PC-9 (cell line): ENCODE results near the gene VGLL4. TPM values are rescaled to one million over a fixed set of nuclear protein-coding genes. Genes with fewer than 3 reads are reported as not detected.

Source experiments
- BruUV-seq: library from RNA; stranded (reverse); fragments of 400-500 nt; replicated peaks from 2 replicates; lab custom pipeline; 2021; lab: Mats Ljungman, UMichigan
- CTCF ChIA-PET: fragments of 300-600 bp; sonication (Branson Sonifier 250); formaldehyde crosslinking; loops from one replicate; lab custom pipeline; 2022; ENCODE audit warnings: antibody characterized with exemption; lab: Charles Lee
- POLR2A ChIA-PET: fragments of 300-600 bp; sonication (Branson Sonifier 250); formaldehyde crosslinking; loops from one replicate; lab custom pipeline; 2022; ENCODE audit warnings: antibody characterized with exemption; ENCODE audit not compliant: unreplicated experiment; lab: Charles Lee
- DNase-seq, 2 experiments: peaks; one replicate each; pipeline versions ENCODE4 v3.0.0 to v3.0.0-alpha.2; 2015 to 2022; ENCODE audit warnings: mixed read lengths in 1 of 2
- H2AFZ ChIP-seq: fragments of 200-600 bp; sonication (generic); 2 replicates; pipeline ENCODE4 v1.8.1; 2017; ENCODE audit warnings: antibody characterized with exemption
- H3F3A ChIP-seq: fragments of 200-600 bp; sonication (generic); 2 replicates; pipeline ENCODE4 v1.8.1; 2017; ENCODE audit warnings: antibody characterized with exemption, mild to moderate bottlenecking, low read depth; ENCODE audit not compliant: insufficient read depth
- H3K27ac ChIP-seq: fragments of 200-600 bp; sonication (generic); 2 replicates; pipeline ENCODE4 v1.6.1; 2016; ENCODE audit warnings: mixed run types
- H3K27me3 ChIP-seq: fragments of 200-600 bp; sonication (generic); 2 replicates; pipeline ENCODE4 v1.6.1; 2016; ENCODE audit warnings: low read depth, mixed run types; ENCODE audit not compliant: insufficient read depth
- H3K36me3 ChIP-seq: fragments of 200-600 bp; sonication (generic); 2 replicates; pipeline ENCODE4 v1.6.1; 2016; ENCODE audit warnings: low read depth, mixed run types
- H3K4me1 ChIP-seq: fragments of 200-600 bp; sonication (generic); replicated peaks from 2 replicates; pipeline ENCODE4 v1.6.1; 2016; ENCODE audit warnings: mixed run types; ENCODE audit not compliant: insufficient read depth
- H3K4me2 ChIP-seq: fragments of 200-600 bp; sonication (generic); 2 replicates; pipeline ENCODE4 v1.6.1; 2017; ENCODE audit warnings: mixed run types
- H3K4me3 ChIP-seq: fragments of 200-600 bp; sonication (generic); 2 replicates; pipeline ENCODE4 v1.6.1; 2016; ENCODE audit warnings: mixed run types
- H3K79me2 ChIP-seq: fragments of 200-600 bp; sonication (generic); 2 replicates; pipeline ENCODE4 v1.6.1; 2017; ENCODE audit warnings: low read depth, mixed run types
- H3K9me2 ChIP-seq: fragments of 200-600 bp; sonication (generic); 2 replicates; pipeline ENCODE4 v1.8.1; 2017; ENCODE audit warnings: mild to moderate bottlenecking; ENCODE audit not compliant: insufficient read depth
- H3K9me3 ChIP-seq: fragments of 200-600 bp; sonication (generic); 2 replicates; pipeline ENCODE4 v1.8.1; 2016; ENCODE audit warnings: low read depth; ENCODE audit not compliant: insufficient read depth
- H4K20me1 ChIP-seq: fragments of 200-600 bp; sonication (generic); 2 replicates; pipeline ENCODE4 v1.8.1; 2017; ENCODE audit not compliant: insufficient read depth
- CTCF ChIP-seq: fragments of 200-600 bp; sonication (generic); conservative IDR thresholded peaks from 2 replicates; pipeline ENCODE4 v1.6.1; 2017; ENCODE audit warnings: mixed run types, antibody characterized with exemption, mild to moderate bottlenecking, moderate library complexity
- EZH2 ChIP-seq: fragments of 200-600 bp; sonication (generic); IDR thresholded peaks from 2 replicates; pipeline ENCODE4 v1.8.0; 2017; ENCODE audit warnings: antibody characterized with exemption, low read depth
- intact Hi-C: fragments of 100-400 bp; cut with micrococcal nuclease; formaldehyde crosslinking; loops from one replicate; pipeline ENCODE4 v1.10.0; 2022; ENCODE audit not compliant: unreplicated experiment
- total RNA-seq: library from RNA; stranded (reverse); gene quantifications from 2 replicates; pipeline ENCODE4 v1.2.3, GENCODE V29; 2021

The VGLL4 gene
- total RNA-seq, 1 experiment from 2014 or later, result 42.2 TPM

- H3K36me3 ChIP-seq, result no peaks in the 10 kb centered on the region; the same call in 1 of the 2 replicates
Observed at GRCh38 chr3:11563159-11563864, 80.4 kb downstream of the VGLL4 start.

DNA sequence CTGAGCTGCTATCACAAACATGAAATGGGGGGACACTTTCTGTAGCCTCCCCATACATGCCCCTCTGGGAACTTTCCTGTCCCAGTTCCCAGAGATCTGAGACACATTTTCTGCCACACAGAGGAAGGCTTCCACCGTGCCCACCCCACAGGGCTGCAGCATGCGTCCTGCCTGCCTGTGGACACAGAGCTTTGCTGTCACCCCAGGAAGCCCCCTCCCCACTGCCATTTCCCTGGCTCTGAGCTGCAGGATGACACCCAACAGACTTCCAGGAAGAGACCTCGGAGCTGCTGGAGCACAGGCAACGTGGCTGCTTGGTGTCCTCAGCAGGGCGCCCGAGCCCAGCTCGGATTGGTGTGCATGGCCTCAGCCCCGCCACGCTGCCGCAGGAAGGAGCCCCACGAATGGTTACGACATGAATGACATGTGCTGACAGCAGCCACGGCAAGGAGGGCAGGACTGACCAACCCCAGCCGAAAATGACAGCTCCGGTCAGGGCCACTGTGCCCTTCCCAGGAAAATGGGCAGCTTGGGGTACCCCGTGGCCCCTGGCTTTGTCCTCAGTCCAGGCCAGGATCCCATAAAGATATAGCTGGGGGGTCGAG is 81.3 kb downstream of the VGLL4 start:
- H3K79me2 ChIP-seq, result peaks cover 17% of the 10 kb centered on the region
- peaks cover 62% of the 10 kb centered on the region for H4K20me1 ChIP-seq
- DNase-seq, result no peak
- no peaks in the 10 kb centered on the region for H3K9me2 ChIP-seq
- no peak overlapping the region for H3K4me3 ChIP-seq
- no TSS peak for BruUV-seq
- TF ChIP-seq EZH2, result no peak
- no peak for TF ChIP-seq CTCF
- no peaks in the 10 kb centered on the region for H3K27me3 ChIP-seq
- no peak overlapping the region for H3K4me2 ChIP-seq
- intact Hi-C loops, result no loop called here
- no peak overlapping the region for H3K27ac ChIP-seq
- POLR2A ChIA-PET, result no interaction called here
- H3K4me1 ChIP-seq, result peaks cover 2% of the 10 kb centered on the region; the same call in 1 of the 2 replicates
- CTCF ChIA-PET, result no interaction called here
- H3K36me3 ChIP-seq, result no peaks in the 10 kb centered on the region; the same call in 1 of the 2 replicates
- peaks cover 13% of the 10 kb centered on the region; the same call in 1 of the 2 replicates for H3F3A ChIP-seq
- H3K9me3 ChIP-seq, result no peaks in the 10 kb centered on the region
- no peak overlapping the region for H2AFZ ChIP-seq

More at GRCh38 chr3:11563159-11563864, 80.4 kb downstream of the VGLL4 start:
- ChIA-PET POLR2A (no interaction called here), CTCF (no interaction called here)
- Histone ChIP-seq H3K9me3 (no peaks in the 10 kb centered on the region), H3K4me3 (no peak overlapping the region), H3K4me1 (peaks cover 11% of the 10 kb centered on the region), H3K27ac (no peak overlapping the region), H3K4me2 (no peak overlapping the region), H3F3A (peaks cover 13% of the 10 kb centered on the region), H3K27me3 (no peaks in the 10 kb centered on the region), H4K20me1 (peaks cover 64% of the 10 kb centered on the region), H2AFZ (no peak overlapping the region), H3K9me2 (no peaks in the 10 kb centered on the region), H3K79me2 (peaks cover 21% of the 10 kb centered on the region)
- BruUV-seq, result no TSS peak
- TF ChIP-seq EZH2, result no peak
- no peak for TF ChIP-seq CTCF
- intact Hi-C loops, result no loop called here
- DNase-seq, result no peak

GRCh38 chr3:11560746-11561145 is 83.0 kb downstream of the VGLL4 start:
- Histone ChIP-seq H2AFZ (no peak overlapping the region), H3K27me3 (no peaks in the 10 kb centered on the region), H3K79me2 (peaks cover under 1% of the 10 kb centered on the region; the same call in 1 of the 2 replicates), H4K20me1 (peaks cover 66% of the 10 kb centered on the region), H3K4me1 (no peaks in the 10 kb centered on the region), H3F3A (peaks cover 24% of the 10 kb centered on the region; the same call in 1 of the 2 replicates), H3K9me2 (no peaks in the 10 kb centered on the region), H3K4me2 (no peak overlapping the region), H3K27ac (no peak overlapping the region), H3K9me3 (no peaks in the 10 kb centered on the region), H3K36me3 (peaks cover 4% of the 10 kb centered on the region; the same call in 1 of the 2 replicates), H3K4me3 (no peak overlapping the region)
- TF ChIP-seq CTCF (no peak), EZH2 (no peak)
- ChIA-PET CTCF (no interaction called here), POLR2A (no interaction called here)
- no TSS peak for BruUV-seq
- no peak for DNase-seq
- intact Hi-C loops, result no loop called here
